Endodermal cell (in vitro differentiated cells): ENCODE results near the gene GABRB2. TPM values are rescaled to one million over a fixed set of nuclear protein-coding genes. Genes with fewer than 3 reads are reported as not detected.

Experiments used
- DNase-seq: peaks from one replicate; pipeline ENCODE4 v3.0.0-alpha.2; 2017
- H3K27ac ChIP-seq: 2 replicates; pipeline ENCODE4 v1.5.1; 2013; ENCODE audit warnings: mild to moderate bottlenecking, low read depth, low read length, moderate library complexity
- H3K27me3 ChIP-seq: 2 replicates; pipeline ENCODE4 v1.6.1; 2013; ENCODE audit warnings: mild to moderate bottlenecking, low read length, moderate library complexity; ENCODE audit not compliant: insufficient read depth, control insufficient read depth, poor library complexity, severe bottlenecking
- H3K36me3 ChIP-seq: 2 replicates; pipeline ENCODE4 v1.7.0; 2013; ENCODE audit warnings: mild to moderate bottlenecking, low read length, moderate library complexity; ENCODE audit not compliant: control insufficient read depth, insufficient read depth
- H3K4me1 ChIP-seq: one replicate; pipeline ENCODE4 v1.7.0; 2013; ENCODE audit warnings: low read length; ENCODE audit not compliant: control insufficient read depth, insufficient read depth
- H3K4me3 ChIP-seq: 2 replicates; pipeline ENCODE4 v1.5.1; 2013; ENCODE audit warnings: mild to moderate bottlenecking, low read length, moderate library complexity
- H3K9ac ChIP-seq: 2 replicates; pipeline ENCODE4 v1.6.1; 2013; ENCODE audit warnings: mild to moderate bottlenecking, low read length, moderate library complexity; ENCODE audit not compliant: poor library complexity, severe bottlenecking; ENCODE audit errors: extremely low read depth
- H3K9me3 ChIP-seq: 2 replicates; pipeline ENCODE4 v1.6.1; 2013; ENCODE audit warnings: mild to moderate bottlenecking, low read length, moderate library complexity; ENCODE audit not compliant: control insufficient read depth
- H3K27ac Mint-ChIP-seq: 2 replicates; pipeline ENCODE4 v1.8.0; 2020; ENCODE audit warnings: mixed read lengths
- H3K27me3 Mint-ChIP-seq: 2 replicates; pipeline ENCODE4 v1.8.0; 2021; ENCODE audit warnings: mild to moderate bottlenecking, mixed read lengths; ENCODE audit not compliant: insufficient read depth
- H3K36me3 Mint-ChIP-seq: 2 replicates; pipeline ENCODE4 v1.8.0; 2020; ENCODE audit warnings: low read depth, mixed read lengths
- H3K4me1 Mint-ChIP-seq: 2 replicates; pipeline ENCODE4 v1.8.0; 2020; ENCODE audit warnings: mixed read lengths
- H3K4me3 Mint-ChIP-seq: 2 replicates; pipeline ENCODE4 v1.8.0; 2020; ENCODE audit warnings: mild to moderate bottlenecking, moderate library complexity, mixed read lengths
- H3K9me3 Mint-ChIP-seq: 2 replicates; pipeline ENCODE4 v1.8.0; 2020; ENCODE audit warnings: mild to moderate bottlenecking, mixed read lengths
- WGBS, 2 experiments: methylation state at CpG; one replicate each; pipeline versions ENCODE4 v1.1.5 to v1.1.7; 2013; ENCODE audit warnings: missing lambda C conversion rate in 2 of 2, mixed read lengths in 1 of 2; ENCODE audit not compliant: insufficient coverage in 1 of 2, insufficient read length in 1 of 2; 5-methylcytosine and 5-hydroxymethylcytosine counted together
- total RNA-seq, 2 donors: library from RNA; stranded (reverse); fragmentation: NEBNext Ultra II Directional in 1 of 2; extraction: Animal tissue kit (Norgen Biotek cat#: 25700) in 1 of 2; gene quantifications; 2 replicates in 1 of 2; 3 replicates in 1 of 2; pipeline ENCODE4 v1.2.1, GENCODE V29; 2021
- TF ChIP-seq, protein P1 (sequence below): fragments of 200-600 bp; sonication (generic); conservative IDR thresholded peaks from 2 replicates; pipeline ENCODE4 v1.5.0; 2021; ENCODE audit warnings: antibody characterized with exemption, mild to moderate bottlenecking

Gene GABRB2
- total RNA-seq, 2 donors from 2014 or later: 0.77 to 2.5 TPM

- Histone ChIP-seq H3K9me3 (no peaks in the 10 kb centered on the region), H3K36me3 (no peaks in the 10 kb centered on the region), H3K9ac (no peak overlapping the region), H3K27ac (no peak overlapping the region), H3K4me1 (peaks cover 4% of the 10 kb centered on the region), H3K4me3 (no peak overlapping the region), H3K27me3 (peaks cover 41% of the 10 kb centered on the region)
- TF ChIP-seq, protein P1, sequence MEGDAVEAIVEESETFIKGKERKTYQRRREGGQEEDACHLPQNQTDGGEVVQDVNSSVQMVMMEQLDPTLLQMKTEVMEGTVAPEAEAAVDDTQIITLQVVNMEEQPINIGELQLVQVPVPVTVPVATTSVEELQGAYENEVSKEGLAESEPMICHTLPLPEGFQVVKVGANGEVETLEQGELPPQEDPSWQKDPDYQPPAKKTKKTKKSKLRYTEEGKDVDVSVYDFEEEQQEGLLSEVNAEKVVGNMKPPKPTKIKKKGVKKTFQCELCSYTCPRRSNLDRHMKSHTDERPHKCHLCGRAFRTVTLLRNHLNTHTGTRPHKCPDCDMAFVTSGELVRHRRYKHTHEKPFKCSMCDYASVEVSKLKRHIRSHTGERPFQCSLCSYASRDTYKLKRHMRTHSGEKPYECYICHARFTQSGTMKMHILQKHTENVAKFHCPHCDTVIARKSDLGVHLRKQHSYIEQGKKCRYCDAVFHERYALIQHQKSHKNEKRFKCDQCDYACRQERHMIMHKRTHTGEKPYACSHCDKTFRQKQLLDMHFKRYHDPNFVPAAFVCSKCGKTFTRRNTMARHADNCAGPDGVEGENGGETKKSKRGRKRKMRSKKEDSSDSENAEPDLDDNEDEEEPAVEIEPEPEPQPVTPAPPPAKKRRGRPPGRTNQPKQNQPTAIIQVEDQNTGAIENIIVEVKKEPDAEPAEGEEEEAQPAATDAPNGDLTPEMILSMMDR: no peak
- Mint-ChIP-seq H3K36me3 (no peaks in the 10 kb centered on the region), H3K4me1 (peaks cover 5% of the 10 kb centered on the region), H3K9me3 (no peaks in the 10 kb centered on the region), H3K27me3 (peaks cover 17% of the 10 kb centered on the region), H3K4me3 (no peak overlapping the region), H3K27ac (no peak overlapping the region)
- 70 to 71% methylated on average over 1 of the region's 1 CpG for WGBS, 2 experiments
- DNase-seq: no peak
Measured at GRCh38 chr5:161380486-161380885, 166.0 kb downstream of the GABRB2 start.

GRCh38 chr5:161378701-161379100 is 167.8 kb downstream of the GABRB2 start:
- TF ChIP-seq, protein P1: no peak
- H3K9me3 ChIP-seq: no peaks in the 10 kb centered on the region
- peaks cover 17% of the 10 kb centered on the region for H3K4me1 Mint-ChIP-seq
- H3K36me3 Mint-ChIP-seq: no peaks in the 10 kb centered on the region
- peaks cover 4% of the 10 kb centered on the region for H3K4me1 ChIP-seq
- 100% methylated on average over 1 of the region's 1 CpG; no CpG with 5 or more reads in 1 of the 2 experiments for WGBS, 2 experiments
- peaks cover 41% of the 10 kb centered on the region for H3K27me3 ChIP-seq
- H3K27ac Mint-ChIP-seq: no peak overlapping the region
- no peak overlapping the region for H3K9ac ChIP-seq
- no peaks in the 10 kb centered on the region for H3K9me3 Mint-ChIP-seq
- no peaks in the 10 kb centered on the region for H3K36me3 ChIP-seq
- no peak overlapping the region for H3K4me3 Mint-ChIP-seq
- no peak for DNase-seq
- H3K27me3 Mint-ChIP-seq: peaks cover 22% of the 10 kb centered on the region
- H3K27ac ChIP-seq: no peak overlapping the region
- no peak overlapping the region for H3K4me3 ChIP-seq

DNA sequence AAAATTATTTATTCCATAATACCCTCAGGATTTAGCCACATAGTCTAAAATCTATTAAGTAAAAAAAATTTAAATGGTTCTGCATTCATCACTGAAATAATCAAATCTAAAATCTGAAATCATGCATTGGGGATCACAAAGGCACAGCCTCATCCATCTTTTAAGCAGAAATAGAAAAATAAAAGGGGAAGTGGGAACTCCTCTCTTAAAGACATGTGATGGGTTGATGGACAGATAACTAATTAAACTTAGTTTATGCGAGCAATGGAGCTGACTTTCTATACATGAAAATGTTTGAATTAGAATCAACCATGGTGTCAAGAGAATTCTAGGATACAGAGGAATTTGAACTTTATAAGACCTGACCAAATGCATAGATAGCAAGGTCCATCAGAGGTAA is 170.5 kb downstream of the GABRB2 start:
- Histone ChIP-seq H3K27me3 (peaks cover 39% of the 10 kb centered on the region), H3K9me3 (no peaks in the 10 kb centered on the region), H3K27ac (no peak overlapping the region), H3K36me3 (no peaks in the 10 kb centered on the region), H3K4me1 (peaks cover 4% of the 10 kb centered on the region), H3K4me3 (no peak overlapping the region), H3K9ac (no peak overlapping the region)
- TF ChIP-seq, protein P1: no peak
- no peak for DNase-seq
- Mint-ChIP-seq H3K4me3 (no peak overlapping the region), H3K9me3 (no peaks in the 10 kb centered on the region), H3K27me3 (peaks cover 36% of the 10 kb centered on the region), H3K27ac (no peak overlapping the region), H3K4me1 (peaks cover 14% of the 10 kb centered on the region), H3K36me3 (no peaks in the 10 kb centered on the region)
- 80 to 93% methylated on average over 1 of the region's 1 CpG for WGBS, 2 experiments
